Naive B cell (primary cell): ENCODE results near the gene POLR1H. TPM values are rescaled to one million over a fixed set of nuclear protein-coding genes. Genes with fewer than 3 reads are reported as not detected.
"Not testable (repeated sequence)": the region's sequence is repeated elsewhere in the genome, so short reads cannot be mapped to it uniquely, and the experiment has no call there.

Experiments
- ATAC-seq, 2 donors: fragments of 150-1000 bp; cut with Tn5 transposase; 2 replicates each; pipeline ENCODE4 v1.10.0; 2021; ENCODE audit warnings: low read depth in 2 of 2, mild to moderate bottlenecking in 2 of 2, moderate library complexity in 2 of 2
- DNase-seq: peaks from one replicate; pipeline ENCODE4 v3.0.0; 2022
- H3K27ac Mint-ChIP-seq, 6 donors: one replicate each; pipeline ENCODE4 v1.8.0; 2020 to 2022; ENCODE audit warnings: mild to moderate bottlenecking in 6 of 6, mixed read lengths in 6 of 6, moderate library complexity in 5 of 6, inconsistent platforms in 2 of 6
- H3K27me3 Mint-ChIP-seq, 3 donors: one replicate each; pipeline ENCODE4 v1.8.0; 2021 to 2022; ENCODE audit warnings: mixed read lengths in 3 of 3, mild to moderate bottlenecking in 1 of 3
- H3K36me3 Mint-ChIP-seq, 2 donors: one replicate each; pipeline ENCODE4 v1.8.0; 2020 to 2022; ENCODE audit warnings: mixed read lengths in 2 of 2, inconsistent platforms in 1 of 2, mild to moderate bottlenecking in 1 of 2
- H3K4me1 Mint-ChIP-seq, 3 donors: one replicate each; pipeline ENCODE4 v1.8.0; 2020 to 2022; ENCODE audit warnings: mixed read lengths in 3 of 3, inconsistent platforms in 1 of 3, mild to moderate bottlenecking in 1 of 3, moderate library complexity in 1 of 3
- H3K4me3 Mint-ChIP-seq, 8 donors: one replicate each; pipeline ENCODE4 v1.8.0; 2020 to 2022; ENCODE audit warnings: mild to moderate bottlenecking in 8 of 8, mixed read lengths in 8 of 8, moderate library complexity in 8 of 8, inconsistent platforms in 2 of 8
- H3K9me3 Mint-ChIP-seq, 7 donors: one replicate each; pipeline ENCODE4 v1.8.0; 2020 to 2022; ENCODE audit warnings: mixed read lengths in 7 of 7, mild to moderate bottlenecking in 5 of 7, inconsistent platforms in 2 of 7, moderate library complexity in 1 of 7
- polyA plus RNA-seq, 6 donors: library from polyadenylated mRNA; unstranded; fragments of 300-500 nt; fragmentation: Illumina TruSeq; gene quantifications; one replicate each; pipeline ENCODE4 v1.2.3, GENCODE V29; 2021; ENCODE audit warnings: low read depth in 6 of 6

The POLR1H gene, protein sequence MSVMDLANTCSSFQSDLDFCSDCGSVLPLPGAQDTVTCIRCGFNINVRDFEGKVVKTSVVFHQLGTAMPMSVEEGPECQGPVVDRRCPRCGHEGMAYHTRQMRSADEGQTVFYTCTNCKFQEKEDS
- polyA plus RNA-seq: 100 to 1,000 TPM in 1 of 6 donors, 10 to 100 TPM in 5; 40.2 to 102 (median 85.7) TPM

DNA sequence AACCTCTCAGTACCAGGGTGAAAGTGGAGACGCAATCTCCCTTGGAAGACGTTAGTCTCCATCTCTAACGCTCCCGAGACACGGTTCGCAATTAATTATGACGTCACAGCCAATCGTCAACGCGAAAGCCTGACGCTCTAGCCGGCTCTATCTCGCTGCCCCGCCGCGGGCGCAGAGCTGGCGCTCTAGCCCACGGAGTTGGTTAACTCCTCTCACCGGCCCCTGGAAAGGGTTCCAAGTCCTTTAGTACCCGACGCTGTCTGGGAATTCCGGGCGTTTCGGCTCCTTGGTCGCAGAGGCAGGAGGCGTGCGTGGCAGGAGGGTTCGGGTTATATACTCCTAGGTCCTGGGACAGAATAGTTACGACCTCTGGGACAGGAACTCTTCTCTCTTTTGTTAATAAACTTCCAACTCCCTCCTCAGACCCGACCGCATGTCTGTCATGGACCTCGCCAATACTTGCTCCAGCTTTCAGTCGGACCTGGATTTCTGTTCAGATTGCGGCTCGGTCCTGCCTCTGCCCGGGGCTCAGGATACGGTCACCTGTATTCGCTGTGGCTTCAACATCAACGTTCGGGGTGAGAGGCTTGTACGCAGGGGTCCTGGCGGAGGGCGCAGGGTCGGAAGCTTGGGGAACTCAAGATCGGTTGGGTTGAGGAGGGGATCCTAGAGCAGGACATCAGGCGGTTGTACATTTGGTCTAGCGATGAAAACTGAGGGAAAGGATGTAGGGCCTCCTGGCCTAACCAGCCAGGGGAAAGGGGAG lies at the start of gene POLR1H:
Gene POLR1H, plus strand, starts transcription at position 174 of the 766 bp plus-strand sequence. Its CDS starts 260 bp downstream, at position 434.
- DNase-seq: peak; percentile 88
- Mint-ChIP-seq H3K9me3 (no peaks in the 10 kb centered on the region), H3K4me1 (peaks cover 21 to 35% (median 24%) of the 10 kb centered on the region in 3 donors), H3K27me3 (no peaks in the 10 kb centered on the region), H3K4me3 (peak within 1 kb of the TSS; percentile 94 to 99 (median 98)), H3K36me3 (peaks cover 7 to 21% of the 10 kb centered on the region in 2 donors), H3K27ac (peak within 1 kb of the TSS; percentile 98 to 100 (median 99))
- ATAC-seq: peak; percentile 91 to 92

DNA sequence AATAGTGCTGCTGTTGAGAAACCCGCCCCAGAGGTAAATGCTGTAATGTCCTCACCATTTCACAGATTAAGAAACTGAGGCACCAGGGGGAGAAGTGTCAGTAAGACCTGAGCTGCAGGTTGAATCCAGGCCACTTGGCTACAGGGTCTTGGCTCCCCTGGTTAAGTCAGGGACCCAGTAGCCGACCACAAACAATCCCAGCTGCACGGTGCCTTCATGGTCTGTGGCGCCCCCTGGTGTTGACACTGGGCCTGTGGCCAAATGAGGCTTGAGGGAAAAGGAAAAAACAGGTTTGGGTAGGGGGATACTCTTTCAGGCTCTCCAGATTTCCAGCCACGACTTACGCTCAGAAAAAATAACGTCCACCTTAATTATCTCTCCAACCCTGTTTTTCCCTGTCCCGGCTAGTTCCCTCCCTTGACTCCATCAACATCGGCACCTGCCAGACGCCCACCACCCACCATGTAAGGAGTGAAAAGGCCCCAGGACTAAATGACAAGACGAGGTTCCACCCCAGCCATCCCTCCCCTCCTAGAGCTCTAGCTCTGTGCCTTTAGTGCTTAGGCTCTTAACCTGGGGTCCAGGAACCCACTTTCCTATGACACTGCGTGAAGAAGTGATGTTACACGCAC lies 47.7 kb upstream of the POLR1H start:
- no peak overlapping the region for H3K4me3 Mint-ChIP-seq
- H3K27me3 Mint-ChIP-seq: peaks cover 0 to 7% (median 0%) of the 10 kb centered on the region in 3 donors
- H3K4me1 Mint-ChIP-seq: peaks cover 0 to 9% (median 2%) of the 10 kb centered on the region in 3 donors
- ATAC-seq (peak; percentile 58 to 63), DNase-seq (peak; percentile 35)
- no peaks in the 10 kb centered on the region for H3K9me3 Mint-ChIP-seq
- H3K27ac Mint-ChIP-seq: no peak overlapping the region
- H3K36me3 Mint-ChIP-seq: peaks cover 0 to 8% of the 10 kb centered on the region in 2 donors

DNA sequence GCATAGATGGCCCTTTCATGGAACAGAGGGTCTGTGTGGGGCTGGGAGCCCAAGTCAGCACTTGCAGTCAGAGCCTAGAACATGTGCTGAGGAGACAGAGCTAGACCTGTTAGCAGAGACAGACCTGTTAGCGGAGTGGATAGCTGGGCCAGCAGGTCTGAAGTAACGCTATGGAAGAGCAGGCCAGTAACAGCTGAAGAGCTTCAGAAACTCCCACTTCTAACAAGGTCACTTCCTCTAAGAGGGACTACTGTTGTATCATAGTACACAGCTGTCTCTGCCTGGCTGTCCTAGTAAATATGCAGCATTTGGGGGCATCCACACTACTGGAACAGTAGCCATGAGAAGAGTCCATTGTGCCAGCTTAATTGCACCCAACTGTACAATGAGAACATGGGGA lies 41.2 kb upstream of the POLR1H start:
- DNase-seq (no peak), ATAC-seq (no peak)
- no peaks in the 10 kb centered on the region for H3K27me3 Mint-ChIP-seq
- no peak overlapping the region for H3K27ac Mint-ChIP-seq
- H3K4me1 Mint-ChIP-seq: peaks cover 8 to 20% (median 15%) of the 10 kb centered on the region in 3 donors
- H3K9me3 Mint-ChIP-seq: no peaks in the 10 kb centered on the region
- H3K4me3 Mint-ChIP-seq: no peak overlapping the region
- H3K36me3 Mint-ChIP-seq: peaks cover 10 to 11% of the 10 kb centered on the region in 2 donors

DNA sequence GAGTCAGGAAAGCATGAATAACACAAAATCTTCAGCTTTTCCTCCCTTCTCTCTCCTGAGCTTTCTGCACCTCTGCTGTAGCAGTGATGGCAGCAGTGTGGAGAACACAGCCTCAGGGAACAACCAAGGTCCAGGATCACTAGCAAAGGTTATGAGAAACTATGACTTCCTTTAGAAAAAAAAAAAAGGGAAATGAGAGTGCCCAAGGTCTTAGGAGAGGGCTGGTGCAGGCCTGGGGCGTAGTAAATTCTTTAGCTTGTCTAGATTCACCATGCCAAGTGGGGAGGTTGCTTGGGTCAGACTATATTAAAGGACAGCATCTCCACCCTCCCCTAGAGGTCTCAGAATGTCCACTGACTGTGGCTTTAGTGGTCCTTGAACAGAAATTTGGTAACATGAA lies 40.4 kb upstream of the POLR1H start:
- no peak overlapping the region for H3K27ac Mint-ChIP-seq
- no peaks in the 10 kb centered on the region for H3K27me3 Mint-ChIP-seq
- no peaks in the 10 kb centered on the region for H3K9me3 Mint-ChIP-seq
- DNase-seq (no peak), ATAC-seq (peak; percentile 34 to 61)
- peaks cover 10 to 11% of the 10 kb centered on the region in 2 donors for H3K36me3 Mint-ChIP-seq
- H3K4me1 Mint-ChIP-seq: peaks cover 8 to 20% (median 15%) of the 10 kb centered on the region in 3 donors
- H3K4me3 Mint-ChIP-seq: no peak overlapping the region

DNA sequence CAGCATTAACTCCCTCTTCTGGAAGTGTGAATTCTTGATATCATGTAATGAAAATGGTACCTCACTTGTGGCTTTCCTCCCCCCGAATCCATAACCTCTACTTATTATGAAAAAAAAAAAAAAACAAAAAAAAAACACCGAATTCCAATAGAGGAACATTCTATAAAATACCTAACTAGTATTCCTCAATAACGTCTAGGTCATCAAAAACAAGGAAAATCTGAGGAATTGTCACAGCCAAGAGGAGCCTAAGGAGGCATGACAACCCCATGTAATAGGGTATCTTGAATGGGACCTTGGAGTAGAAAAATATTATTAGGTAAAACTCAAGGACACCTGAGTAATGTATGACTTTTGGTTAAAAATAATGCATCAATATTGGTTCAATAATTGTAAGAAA lies 38.9 kb upstream of the POLR1H start:
- ATAC-seq (no peak), DNase-seq (no peak)
- Mint-ChIP-seq H3K36me3 (peaks cover 10 to 11% of the 10 kb centered on the region in 2 donors), H3K9me3 (no peaks in the 10 kb centered on the region), H3K27ac (no peak overlapping the region), H3K4me3 (no peak overlapping the region), H3K27me3 (no peaks in the 10 kb centered on the region), H3K4me1 (peaks cover 8 to 20% (median 15%) of the 10 kb centered on the region in 3 donors)

DNA sequence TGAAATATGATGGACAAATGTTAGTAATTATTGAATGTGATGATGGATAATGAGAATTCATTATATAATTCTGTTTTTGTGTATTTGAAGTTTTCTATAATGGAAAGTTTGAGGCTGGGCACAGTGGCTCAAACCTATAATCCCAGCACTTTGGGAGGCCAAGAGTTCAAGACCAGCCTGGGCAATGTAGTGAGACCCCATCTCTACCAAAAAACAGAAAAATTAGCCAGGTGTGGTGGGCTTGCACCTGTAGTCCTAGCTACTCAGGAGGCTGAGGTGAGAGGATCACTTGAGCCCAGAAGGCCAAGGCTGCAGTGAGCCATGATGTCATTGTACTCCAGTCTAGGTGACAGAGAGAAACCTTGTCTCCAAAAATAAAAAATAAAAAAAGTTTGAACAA lies 38.4 kb upstream of the POLR1H start:
- H3K36me3 Mint-ChIP-seq: peaks cover 10 to 12% of the 10 kb centered on the region in 2 donors
- not testable (repeated sequence) for H3K4me3 Mint-ChIP-seq, DNase-seq, H3K9me3 Mint-ChIP-seq, H3K27me3 Mint-ChIP-seq, H3K27ac Mint-ChIP-seq, ATAC-seq
- H3K4me1 Mint-ChIP-seq: peaks cover 8 to 20% (median 15%) of the 10 kb centered on the region in 3 donors

DNA sequence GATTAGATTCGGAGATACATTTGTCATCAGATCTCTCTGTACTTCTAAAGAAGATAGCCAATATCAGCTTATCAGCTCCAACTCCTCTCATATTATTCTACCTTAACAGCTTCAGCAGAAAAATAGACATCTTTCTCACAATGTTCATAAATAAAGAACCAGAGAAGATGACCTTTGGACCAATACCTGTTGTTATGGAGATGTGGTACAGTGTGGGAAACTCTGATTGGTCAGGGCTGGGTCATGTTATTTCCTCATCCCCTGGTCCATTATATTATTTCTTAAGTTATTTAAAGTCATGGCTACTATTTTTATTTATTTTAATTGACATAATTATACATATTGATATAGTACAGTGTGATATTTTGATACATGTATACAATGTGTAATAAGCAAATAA lies 35.9 kb upstream of the POLR1H start:
- H3K36me3 Mint-ChIP-seq: peaks cover 0 to 12% of the 10 kb centered on the region in 2 donors
- H3K4me1 Mint-ChIP-seq: peaks cover 5 to 14% (median 9%) of the 10 kb centered on the region in 3 donors
- H3K27ac Mint-ChIP-seq: no peak overlapping the region
- DNase-seq: no peak
- no peak overlapping the region for H3K4me3 Mint-ChIP-seq
- no peak for ATAC-seq
- no peaks in the 10 kb centered on the region for H3K27me3 Mint-ChIP-seq
- H3K9me3 Mint-ChIP-seq: no peaks in the 10 kb centered on the region

DNA sequence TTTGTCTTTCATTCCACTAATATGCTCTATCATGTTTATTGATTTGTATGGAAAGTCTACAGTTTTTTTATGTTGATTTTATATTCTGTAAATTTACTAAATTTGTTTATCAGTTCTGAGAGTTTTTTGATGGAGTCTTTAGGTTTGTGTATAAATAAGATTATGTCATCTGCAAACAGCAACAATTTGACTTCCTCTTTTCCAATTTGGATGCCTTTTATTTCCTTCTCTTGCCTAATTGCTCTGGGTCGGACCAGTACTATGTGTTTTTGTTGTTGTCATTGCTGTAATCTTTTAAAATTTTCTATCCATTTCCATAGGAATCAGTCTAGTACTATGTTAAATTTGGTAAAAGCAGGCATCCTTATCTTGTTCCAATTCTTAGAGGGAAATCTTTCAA lies 31.5 kb upstream of the POLR1H start:
- Mint-ChIP-seq H3K4me3 (no peak overlapping the region), H3K36me3 (peaks cover 10 to 18% of the 10 kb centered on the region in 2 donors), H3K9me3 (no peaks in the 10 kb centered on the region), H3K4me1 (no peaks in the 10 kb centered on the region), H3K27ac (no peak overlapping the region), H3K27me3 (no peaks in the 10 kb centered on the region)
- DNase-seq (no peak), ATAC-seq (no peak)

DNA sequence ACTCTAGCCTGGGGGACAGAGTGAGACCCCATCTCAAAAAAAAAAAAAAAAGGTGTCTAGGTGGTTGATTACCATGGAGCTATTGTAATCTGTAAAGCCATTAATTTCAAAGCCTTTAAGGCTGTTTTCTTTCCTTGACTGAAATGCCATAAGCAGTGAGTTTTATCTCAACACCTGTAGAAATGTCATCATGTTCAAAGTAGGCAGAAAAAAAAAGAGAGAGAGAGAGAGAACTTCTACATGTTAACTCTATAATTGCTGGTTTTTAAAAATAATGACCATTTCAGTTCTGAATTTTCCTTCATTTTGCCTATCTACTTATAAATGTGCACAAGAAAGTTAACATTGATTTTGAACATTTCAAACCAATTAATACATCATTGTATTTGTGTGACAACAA lies 29.7 kb upstream of the POLR1H start:
- Mint-ChIP-seq H3K27ac (peak overlapping the region in 1 of 6 donors; percentile 88), H3K27me3 (no peaks in the 10 kb centered on the region), H3K36me3 (peaks cover 17 to 18% of the 10 kb centered on the region in 2 donors), H3K9me3 (no peaks in the 10 kb centered on the region), H3K4me1 (no peaks in the 10 kb centered on the region), H3K4me3 (no peak overlapping the region)
- no peak for ATAC-seq
- DNase-seq: no peak

DNA sequence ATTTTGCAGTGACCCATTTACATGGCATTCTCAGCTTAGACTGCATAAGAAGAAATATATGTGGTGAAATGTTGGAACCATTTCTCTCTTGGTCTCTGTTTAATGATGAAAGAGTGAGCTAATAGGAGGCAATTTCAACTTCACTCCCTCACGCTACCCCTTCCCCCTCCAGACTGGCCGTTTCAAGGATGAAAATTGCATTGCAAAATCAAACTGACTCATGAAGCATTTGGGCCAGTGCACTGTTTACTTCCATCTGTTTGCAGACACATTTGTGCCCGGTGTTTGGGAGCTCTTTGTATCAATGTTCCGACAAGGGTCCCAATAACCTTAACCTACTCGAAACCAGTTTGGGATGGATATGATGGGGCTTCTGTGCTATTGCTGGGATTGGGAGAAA lies 27.6 kb upstream of the POLR1H start:
- peaks cover 11 to 17% of the 10 kb centered on the region in 2 donors for H3K36me3 Mint-ChIP-seq
- H3K4me3 Mint-ChIP-seq, ATAC-seq, H3K27me3 Mint-ChIP-seq, H3K27ac Mint-ChIP-seq, H3K9me3 Mint-ChIP-seq, H3K4me1 Mint-ChIP-seq, DNase-seq: not testable (repeated sequence)

DNA sequence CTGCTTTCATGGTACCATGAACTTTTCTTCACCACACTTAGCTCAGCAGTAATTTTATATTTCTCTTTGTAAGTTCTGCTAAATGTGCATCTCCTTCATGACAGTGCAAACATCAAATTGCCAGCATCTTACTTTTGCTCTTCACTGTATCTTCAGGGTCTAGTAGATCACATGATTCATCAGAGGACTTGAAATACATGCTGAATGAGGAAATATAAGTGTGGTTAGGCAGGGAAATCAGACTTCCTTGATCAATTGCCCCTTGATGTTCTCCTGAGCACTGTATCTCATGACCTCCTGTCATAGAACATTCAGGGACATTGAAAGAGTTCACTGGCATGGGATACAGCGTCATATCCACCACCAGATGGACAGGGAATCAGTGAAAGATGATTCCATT lies 25.3 kb upstream of the POLR1H start:
- H3K27me3 Mint-ChIP-seq: no peaks in the 10 kb centered on the region
- DNase-seq (no peak), ATAC-seq (no peak)
- H3K36me3 Mint-ChIP-seq: peaks cover 10 to 17% of the 10 kb centered on the region in 2 donors
- H3K4me3 Mint-ChIP-seq: no peak overlapping the region
- no peaks in the 10 kb centered on the region for H3K9me3 Mint-ChIP-seq
- H3K27ac Mint-ChIP-seq: no peak overlapping the region
- peaks cover 0 to 5% (median 0%) of the 10 kb centered on the region in 3 donors for H3K4me1 Mint-ChIP-seq

DNA sequence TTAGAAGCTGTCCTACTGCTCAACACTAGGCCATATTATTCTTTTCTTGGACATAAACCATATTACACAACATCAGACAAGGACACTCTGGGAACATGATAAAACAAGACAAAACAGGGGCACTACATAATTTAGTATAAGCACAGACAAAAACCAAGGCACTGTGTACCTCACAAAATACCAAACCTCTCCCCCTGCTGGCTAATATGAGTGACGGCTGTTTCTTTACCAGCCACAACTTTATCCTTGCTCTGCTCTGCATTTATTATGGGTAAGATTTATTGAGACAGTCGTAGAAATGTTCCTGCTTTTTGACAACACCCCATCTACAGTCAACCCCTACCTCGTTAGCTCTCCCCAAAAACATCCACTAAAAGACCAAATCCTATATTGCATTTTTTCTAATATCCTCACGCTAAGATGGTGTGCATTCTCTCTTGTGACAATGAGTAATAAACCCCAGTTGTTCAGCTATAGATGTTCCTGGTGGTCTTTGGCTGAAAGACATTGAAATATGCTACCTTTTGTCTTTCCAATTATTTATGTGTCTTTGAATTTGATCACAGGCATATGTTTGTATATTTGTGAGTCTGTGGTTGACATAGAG lies 23.8 kb upstream of the POLR1H start:
- H3K4me1 Mint-ChIP-seq: peaks cover 0 to 5% (median 0%) of the 10 kb centered on the region in 3 donors
- H3K27me3 Mint-ChIP-seq: no peaks in the 10 kb centered on the region
- peaks cover 10 to 17% of the 10 kb centered on the region in 2 donors for H3K36me3 Mint-ChIP-seq
- H3K4me3 Mint-ChIP-seq: no peak overlapping the region
- no peak overlapping the region for H3K27ac Mint-ChIP-seq
- no peaks in the 10 kb centered on the region for H3K9me3 Mint-ChIP-seq
- DNase-seq (no peak), ATAC-seq (peak; percentile 43 to 54)

DNA sequence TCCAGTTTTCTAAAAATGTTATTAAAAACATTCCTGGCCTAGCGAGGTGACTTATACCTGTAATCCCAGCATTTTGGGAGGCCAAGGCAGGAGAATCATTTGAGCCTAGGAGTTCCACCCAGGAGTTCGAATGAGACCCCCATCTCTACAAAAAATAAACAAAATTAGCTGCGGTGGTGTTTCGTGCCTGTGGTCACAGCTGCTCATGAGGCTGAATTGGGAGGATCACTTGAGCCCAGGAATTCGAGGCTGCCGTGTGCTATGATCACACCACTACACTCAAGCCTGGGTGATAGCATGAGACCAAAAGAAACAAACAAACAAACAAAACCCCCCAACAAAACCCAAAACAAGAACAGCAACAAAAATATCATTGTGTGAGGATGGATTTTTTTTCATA lies 19.8 kb upstream of the POLR1H start:
- H3K27ac Mint-ChIP-seq: peak overlapping the region in 1 of 6 donors; percentile 68
- H3K36me3 Mint-ChIP-seq: no peaks in the 10 kb centered on the region
- ATAC-seq: no peak
- H3K4me1 Mint-ChIP-seq: peaks cover 0 to 7% (median 5%) of the 10 kb centered on the region in 3 donors
- H3K9me3 Mint-ChIP-seq: no peaks in the 10 kb centered on the region
- H3K27me3 Mint-ChIP-seq: no peaks in the 10 kb centered on the region
- no peak for DNase-seq
- no peak overlapping the region for H3K4me3 Mint-ChIP-seq
